OCI-LY3 (cell line): ENCODE data around the gene FAM199X.

Source experiments
- EZH2phosphoT487 ChIP-seq: fragments of 200-600 bp; shearing (Covaris generic); IDR thresholded peaks from 2 replicates; pipeline ENCODE4 v1.6.1; 2018; ENCODE audit warnings: antibody characterized with exemption, mixed run types, low read depth
- TF ChIP-seq, protein P1 (sequence below): fragments of 200-600, 300-600 bp; sonication (generic); IDR thresholded peaks from 2 replicates; pipeline ENCODE4 v1.5.1; 2014; ENCODE audit warnings: antibody characterized with exemption, low read length, low read depth

DNA sequence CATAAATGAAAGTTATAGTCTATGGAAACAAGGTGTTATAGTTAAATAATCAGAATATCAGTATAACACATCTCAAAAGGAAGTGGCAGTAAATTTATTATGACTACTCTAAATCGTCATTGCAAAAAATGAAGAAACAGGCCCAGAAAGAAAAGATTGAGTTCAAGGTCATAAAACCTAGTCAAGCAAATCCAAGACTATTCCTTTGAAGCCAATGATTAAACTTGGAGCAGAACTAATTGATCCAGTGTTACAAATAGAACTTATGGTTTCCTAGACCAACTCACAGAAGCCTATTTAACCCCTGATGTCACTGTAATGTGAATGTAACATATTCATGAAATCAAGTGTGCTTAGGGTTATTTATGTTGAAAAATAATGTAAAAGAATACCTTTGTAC is 1.9 kb downstream of the FAM199X start:
- TF ChIP-seq, protein P1, sequence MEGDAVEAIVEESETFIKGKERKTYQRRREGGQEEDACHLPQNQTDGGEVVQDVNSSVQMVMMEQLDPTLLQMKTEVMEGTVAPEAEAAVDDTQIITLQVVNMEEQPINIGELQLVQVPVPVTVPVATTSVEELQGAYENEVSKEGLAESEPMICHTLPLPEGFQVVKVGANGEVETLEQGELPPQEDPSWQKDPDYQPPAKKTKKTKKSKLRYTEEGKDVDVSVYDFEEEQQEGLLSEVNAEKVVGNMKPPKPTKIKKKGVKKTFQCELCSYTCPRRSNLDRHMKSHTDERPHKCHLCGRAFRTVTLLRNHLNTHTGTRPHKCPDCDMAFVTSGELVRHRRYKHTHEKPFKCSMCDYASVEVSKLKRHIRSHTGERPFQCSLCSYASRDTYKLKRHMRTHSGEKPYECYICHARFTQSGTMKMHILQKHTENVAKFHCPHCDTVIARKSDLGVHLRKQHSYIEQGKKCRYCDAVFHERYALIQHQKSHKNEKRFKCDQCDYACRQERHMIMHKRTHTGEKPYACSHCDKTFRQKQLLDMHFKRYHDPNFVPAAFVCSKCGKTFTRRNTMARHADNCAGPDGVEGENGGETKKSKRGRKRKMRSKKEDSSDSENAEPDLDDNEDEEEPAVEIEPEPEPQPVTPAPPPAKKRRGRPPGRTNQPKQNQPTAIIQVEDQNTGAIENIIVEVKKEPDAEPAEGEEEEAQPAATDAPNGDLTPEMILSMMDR = no peak
- TF ChIP-seq EZH2phosphoT487 = no peak
